Ramos (cell line): ENCODE results near the gene LYSMD2.

Experiments used
- in situ Hi-C: fragments of 300-500 bp; cut with MboI; formaldehyde crosslinking; loops from one replicate; pipeline ENCODE4 v1.14.3; 2022; ENCODE audit warnings: low sequenced_read_pairs; ENCODE audit not compliant: unreplicated experiment

Gene LYSMD2

GRCh38 chr15:51754267-51754666, 16.8 kb upstream of the LYSMD2 start:
- in situ Hi-C loops, result no loop called here

GRCh38 chr15:51752888-51753287, 15.4 kb upstream of the LYSMD2 start:
- in situ Hi-C loops, result no loop called here

DNA sequence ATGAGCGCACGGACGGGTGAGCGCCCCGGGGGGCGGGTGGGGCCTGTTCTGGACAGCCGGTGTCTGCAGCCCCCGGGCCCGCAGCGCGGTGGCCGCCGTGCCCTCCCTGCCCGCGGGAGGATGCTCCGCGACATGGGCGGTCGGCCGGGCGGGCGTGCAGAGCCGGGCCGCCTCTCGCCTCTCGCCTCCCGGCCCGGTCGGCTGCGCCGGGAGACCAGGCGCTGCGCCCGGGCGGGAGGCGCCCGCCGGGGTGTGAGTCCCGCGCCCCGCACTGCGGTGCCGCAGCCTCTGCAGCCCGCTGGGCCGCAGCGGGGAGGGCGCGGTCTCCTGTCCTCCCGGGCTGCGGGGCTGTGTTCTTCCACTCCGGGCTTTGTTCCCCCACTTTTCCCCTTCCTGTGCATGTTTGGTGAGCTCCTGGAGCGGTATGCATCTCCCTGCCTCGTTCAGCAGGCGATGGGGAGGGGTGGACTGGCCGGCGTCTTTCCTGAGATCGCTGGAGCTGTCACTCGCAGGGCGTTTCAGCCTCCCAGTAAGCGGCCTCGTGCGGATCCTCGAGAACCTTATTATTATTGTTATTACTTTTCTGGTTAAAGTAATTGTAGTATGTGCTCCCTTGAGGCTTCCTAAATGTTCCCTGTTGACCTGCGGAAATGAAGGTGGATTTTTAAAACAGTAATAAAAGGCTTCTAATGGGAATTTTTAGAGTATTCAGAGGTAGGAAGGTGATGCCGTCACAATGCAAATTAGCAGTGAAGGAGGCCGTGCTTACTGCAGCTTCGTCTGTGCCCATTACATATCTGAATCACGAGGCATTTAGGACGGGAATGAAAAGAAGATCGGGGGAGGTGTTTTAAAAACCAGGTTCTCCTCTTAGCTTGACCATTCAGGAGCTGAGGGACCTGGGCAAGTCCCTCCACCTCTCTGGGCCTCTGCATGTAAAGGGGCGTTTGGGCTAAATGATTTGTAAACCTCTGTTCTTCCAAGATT, 14.5 kb upstream of the LYSMD2 start:
- in situ Hi-C loops, result no loop called here

DNA sequence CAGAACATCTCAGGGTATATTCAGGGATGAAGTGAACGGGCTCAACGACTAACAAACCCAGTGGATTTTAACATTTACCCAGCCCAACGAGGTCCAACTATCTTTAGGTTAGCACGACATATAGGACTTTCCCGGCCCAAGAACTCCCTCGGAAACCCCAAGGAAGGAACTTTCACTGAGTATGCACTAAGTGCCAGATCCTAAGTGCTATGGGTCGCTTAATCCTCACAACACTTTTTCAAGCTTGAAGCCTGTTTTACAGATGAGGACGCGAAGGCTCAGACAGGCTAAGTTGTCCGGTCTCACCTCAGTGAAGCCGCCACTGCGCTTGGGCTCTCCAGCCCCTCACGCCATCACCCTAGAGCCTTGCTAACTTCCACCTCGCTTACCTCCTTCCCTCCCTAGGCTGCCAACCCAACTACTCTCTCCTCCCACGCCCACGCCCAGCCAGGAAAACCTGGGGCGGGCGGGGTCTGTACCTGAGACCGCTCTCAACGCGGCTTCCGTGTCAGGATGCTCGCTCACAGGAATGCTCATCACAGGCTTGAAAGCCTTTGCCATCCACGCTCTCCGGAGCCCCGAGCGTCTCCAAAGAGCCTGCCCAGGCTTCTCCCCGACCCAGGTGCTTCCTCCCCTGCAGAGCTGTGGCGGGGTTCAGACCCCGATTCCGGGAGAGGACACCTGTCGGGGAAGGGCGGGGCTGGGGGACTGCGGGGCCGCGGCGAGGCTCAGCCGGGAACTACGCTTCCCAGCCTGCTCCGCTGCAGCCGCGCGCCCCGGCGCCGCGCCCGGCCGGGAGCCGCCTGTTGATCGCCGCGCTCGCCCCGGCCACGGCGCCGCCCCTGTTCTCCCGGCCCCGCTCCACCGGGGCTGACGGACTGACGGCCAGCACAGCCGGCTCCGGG, 13.6 kb upstream of the LYSMD2 start, which contains the start of gene TMOD2:
TSS of gene TMOD2 (plus strand) at position 806 of the 905 bp plus-strand sequence. CDS start 14,845 bp downstream, outside the sequence.
- in situ Hi-C loops, result no loop called here

DNA sequence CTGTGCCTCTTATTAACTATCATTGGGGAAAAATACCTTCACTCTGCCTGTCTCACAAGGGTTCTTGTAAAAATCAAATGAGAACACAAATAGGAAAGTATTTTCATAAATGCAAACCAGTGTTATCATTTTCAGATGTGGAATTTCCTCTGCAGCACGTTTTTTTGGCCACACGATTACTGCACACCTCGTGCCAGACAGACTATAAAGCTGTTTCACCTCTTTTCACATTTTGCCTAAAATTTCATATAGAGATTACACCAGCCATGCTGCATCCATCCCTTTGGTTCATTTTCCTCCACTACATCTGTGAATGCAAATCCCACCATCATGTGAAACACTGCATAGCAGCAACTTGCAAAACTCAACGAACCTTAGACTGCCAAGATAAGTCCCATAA, 12.7 kb upstream of the LYSMD2 start:
- in situ Hi-C loops, result no loop called here

DNA sequence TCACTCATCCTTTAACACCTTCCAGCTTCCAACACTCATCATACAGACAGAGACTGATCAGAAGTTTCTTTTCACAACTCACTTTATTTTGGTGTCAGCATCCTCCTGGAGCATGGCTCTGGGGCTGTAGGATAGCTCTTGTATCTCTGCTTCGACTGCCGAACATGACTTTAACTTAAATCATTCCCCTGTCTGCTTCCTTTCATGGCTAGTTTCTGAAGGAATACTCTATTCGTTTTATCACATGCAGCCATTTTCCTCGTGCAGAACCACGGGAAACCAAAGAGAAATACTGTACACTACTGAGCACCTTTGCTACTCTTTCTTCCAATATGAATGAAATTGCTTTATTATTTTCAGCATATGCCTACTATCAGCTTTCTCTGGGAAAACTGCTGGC, 11.9 kb upstream of the LYSMD2 start:
- in situ Hi-C loops, result no loop called here

- in situ Hi-C loops, result no loop called here
Observed at GRCh38 chr15:51739061-51739712, 1.7 kb upstream of the LYSMD2 start.

DNA sequence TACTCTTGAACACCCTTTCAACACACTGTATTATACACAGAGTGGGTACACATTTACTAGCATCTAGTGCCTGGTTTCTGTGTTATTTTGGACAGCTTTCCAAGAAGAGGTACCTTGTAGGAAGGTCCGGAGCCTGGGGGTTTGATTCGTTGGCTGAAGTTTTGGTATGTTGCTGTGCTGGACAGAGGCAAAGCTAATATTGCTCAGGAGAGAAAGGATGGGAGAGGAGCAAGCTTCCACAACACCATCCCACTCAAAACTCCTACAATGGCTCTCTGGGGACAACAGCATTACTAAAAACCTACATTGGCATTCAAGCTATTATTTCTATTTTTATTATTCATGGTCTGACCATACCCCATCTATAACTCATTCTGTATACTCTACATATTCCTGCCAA, 1.1 kb upstream of the LYSMD2 start:
- in situ Hi-C loops, result no loop called here

DNA sequence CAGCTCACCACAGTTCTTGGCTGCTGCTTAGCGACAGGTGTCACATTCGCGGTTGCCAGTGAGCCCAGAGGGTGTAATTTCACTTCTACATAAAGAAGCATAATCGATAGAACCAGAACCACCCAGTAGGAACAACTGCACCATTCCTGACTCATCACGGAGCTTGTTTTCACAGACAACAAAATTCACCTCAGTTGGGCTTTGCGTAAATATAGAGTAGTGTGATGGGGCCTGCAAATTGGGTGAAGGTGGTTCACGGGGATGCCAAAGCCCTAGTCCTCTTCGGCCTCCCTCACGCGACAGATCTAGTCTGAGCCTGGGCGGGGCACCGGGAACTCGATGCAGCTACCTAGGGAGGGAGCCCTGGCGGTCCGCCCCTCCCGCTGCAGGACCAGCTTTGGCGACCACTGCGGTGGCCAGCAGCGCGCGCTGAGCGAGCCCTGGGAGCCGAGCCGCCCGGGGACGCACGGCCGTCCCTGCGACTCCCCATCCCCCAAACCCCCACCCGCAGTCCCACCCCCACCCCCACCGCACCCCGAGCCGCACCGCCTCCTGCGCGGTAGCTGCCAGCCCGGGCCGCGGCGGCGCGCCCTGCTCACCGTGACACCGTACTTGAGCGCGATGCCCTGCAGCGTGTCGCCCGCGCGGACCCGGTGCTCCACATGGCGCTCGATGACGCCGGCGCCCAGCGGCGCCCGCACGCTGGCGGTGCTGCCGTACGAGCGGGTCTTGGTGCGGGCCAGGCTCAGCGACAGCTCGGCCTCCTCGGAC, 519 bp downstream of the LYSMD2 start:
- in situ Hi-C loops, result no loop called here

GRCh38 chr15:51736069-51736468, 1.4 kb downstream of the LYSMD2 start:
- in situ Hi-C loops, result no loop called here

- in situ Hi-C loops, result no loop called here
Observed at GRCh38 chr15:51735228-51736010, 2.0 kb downstream of the LYSMD2 start.

DNA sequence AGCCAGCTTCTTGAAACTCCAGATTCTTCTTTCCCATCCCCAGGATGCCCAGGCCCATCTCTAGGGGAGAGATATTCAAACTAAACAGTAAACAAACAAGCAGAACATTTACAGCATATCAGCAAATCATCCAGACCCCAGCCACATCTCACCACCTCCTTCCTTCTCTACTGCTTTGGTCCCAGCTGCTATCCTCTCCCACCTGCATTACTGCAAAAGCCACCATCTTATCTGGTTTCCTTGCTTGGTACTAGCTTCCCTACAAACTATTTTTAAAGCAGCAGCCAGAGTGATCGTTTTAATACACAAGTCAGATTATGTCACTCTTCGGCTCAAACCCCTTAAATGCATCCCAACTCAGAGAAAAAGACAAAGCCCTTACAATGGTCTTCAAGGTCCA, 4.8 kb downstream of the LYSMD2 start:
- in situ Hi-C loops, result no loop called here

GRCh38 chr15:51731549-51732267, 5.7 kb downstream of the LYSMD2 start:
- in situ Hi-C loops, result no loop called here

GRCh38 chr15:51727141-51727897, 10.1 kb downstream of the LYSMD2 start:
- in situ Hi-C loops, result no loop called here

DNA sequence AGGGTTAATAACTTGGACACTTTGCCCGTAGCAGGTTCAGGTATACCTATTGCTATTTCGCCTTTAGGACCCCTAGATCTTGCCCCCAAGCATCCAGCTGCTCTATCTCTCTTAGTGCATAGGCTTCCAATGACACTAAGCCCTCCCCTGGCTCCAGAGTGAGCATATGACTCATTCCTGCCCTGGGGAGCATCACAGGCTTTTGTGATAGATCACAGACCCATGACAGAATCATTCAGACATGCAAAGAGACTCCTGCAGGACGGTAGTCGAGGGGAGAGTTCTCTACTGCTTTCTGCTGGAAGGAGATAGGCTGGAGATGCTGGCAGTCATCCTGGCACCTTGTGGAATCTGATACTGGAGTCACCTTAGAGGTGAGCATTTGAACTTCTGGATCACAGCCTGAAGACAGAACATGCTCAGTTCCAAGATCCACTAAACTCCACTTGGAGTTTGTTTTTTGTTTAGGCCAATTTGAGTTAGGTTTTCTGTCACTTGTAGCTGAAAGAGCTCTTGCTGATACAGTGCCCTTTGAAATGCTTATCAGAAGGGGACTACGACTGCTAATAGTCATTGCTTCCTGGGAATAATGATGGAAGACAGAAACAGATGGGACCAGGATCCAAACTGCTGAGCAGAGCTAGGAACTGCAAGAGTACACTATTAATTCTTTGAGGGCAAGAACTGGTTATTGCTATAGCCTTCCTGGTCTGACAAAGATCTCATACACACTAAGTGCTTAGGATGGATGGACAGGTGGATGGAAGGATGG, 11.0 kb downstream of the LYSMD2 start:
- in situ Hi-C loops, result no loop called here

DNA sequence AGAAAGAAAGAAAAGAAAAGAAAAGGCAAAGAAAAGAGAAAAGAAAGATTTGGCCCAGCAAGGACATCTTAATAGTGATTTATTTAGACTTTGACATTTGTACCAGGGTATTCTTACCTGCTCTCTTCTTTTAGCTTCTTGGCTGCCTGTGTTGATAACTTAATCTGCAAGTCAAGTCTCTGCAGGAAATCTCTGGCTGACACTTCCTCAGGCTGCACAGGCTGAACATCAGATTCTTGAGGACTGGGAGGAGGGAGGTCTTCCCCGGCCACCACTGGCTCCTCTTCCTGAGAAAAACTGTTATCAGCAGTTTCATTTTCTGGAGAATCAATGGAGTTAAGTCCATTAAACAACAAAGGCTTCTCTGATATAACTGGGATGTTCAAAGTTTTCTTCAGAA, 12.8 kb downstream of the LYSMD2 start:
- in situ Hi-C loops, result no loop called here

GRCh38 chr15:51724199-51724598, 13.3 kb downstream of the LYSMD2 start:
- in situ Hi-C loops, result no loop called here
